Panc1 (cell line): ENCODE measurements around the gene CLIC4.

ENCODE experiments used
- POLR2AphosphoS5 ChIP-seq: IDR thresholded peaks from 2 replicates; pipeline ENCODE4 v1.6.1; 2012; ENCODE audit warnings: mild to moderate bottlenecking, low read depth, low read length, moderate library complexity
- TCF7L2 ChIP-seq: IDR thresholded peaks from 2 replicates; pipeline ENCODE4 v1.6.1; 2011; ENCODE audit warnings: mild to moderate bottlenecking, low read depth, low read length, inconsistent platforms
- TF ChIP-seq, protein P1 (sequence below): fragments of 450-650 bp; IDR thresholded peaks from 2 replicates; pipeline ENCODE4 v1.5.1; 2017; ENCODE audit warnings: mild to moderate bottlenecking

DNA sequence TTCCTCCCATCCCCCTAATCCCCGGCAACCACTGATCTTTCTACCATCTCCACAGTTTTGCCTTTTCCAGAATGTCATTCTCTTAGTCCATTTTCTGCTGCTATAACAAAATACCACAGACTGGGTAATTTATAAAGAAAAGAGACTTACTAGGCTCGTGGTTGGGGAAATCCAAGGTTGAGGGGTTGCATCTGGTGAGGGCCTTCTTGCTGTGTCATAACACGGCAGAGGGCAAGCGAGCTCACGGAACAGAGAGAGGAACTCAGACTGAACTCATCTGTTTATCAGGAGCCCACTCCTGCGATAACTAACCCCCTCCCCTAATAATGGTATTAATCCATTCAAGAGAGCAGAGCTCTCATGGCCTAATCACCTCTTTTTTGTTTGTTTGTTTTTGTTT lies 132.8 kb downstream of the CLIC4 start:
- TF ChIP-seq, protein P1, sequence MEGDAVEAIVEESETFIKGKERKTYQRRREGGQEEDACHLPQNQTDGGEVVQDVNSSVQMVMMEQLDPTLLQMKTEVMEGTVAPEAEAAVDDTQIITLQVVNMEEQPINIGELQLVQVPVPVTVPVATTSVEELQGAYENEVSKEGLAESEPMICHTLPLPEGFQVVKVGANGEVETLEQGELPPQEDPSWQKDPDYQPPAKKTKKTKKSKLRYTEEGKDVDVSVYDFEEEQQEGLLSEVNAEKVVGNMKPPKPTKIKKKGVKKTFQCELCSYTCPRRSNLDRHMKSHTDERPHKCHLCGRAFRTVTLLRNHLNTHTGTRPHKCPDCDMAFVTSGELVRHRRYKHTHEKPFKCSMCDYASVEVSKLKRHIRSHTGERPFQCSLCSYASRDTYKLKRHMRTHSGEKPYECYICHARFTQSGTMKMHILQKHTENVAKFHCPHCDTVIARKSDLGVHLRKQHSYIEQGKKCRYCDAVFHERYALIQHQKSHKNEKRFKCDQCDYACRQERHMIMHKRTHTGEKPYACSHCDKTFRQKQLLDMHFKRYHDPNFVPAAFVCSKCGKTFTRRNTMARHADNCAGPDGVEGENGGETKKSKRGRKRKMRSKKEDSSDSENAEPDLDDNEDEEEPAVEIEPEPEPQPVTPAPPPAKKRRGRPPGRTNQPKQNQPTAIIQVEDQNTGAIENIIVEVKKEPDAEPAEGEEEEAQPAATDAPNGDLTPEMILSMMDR: no peak
- no peak for TF ChIP-seq POLR2AphosphoS5
- TF ChIP-seq TCF7L2: no peak
